ENCODE measurements around the gene PARD3B.
"Not testable (repeated sequence)": the region's sequence is repeated elsewhere in the genome, so short reads cannot be mapped to it uniquely, and the experiment has no call there.

The PARD3B gene

DNA sequence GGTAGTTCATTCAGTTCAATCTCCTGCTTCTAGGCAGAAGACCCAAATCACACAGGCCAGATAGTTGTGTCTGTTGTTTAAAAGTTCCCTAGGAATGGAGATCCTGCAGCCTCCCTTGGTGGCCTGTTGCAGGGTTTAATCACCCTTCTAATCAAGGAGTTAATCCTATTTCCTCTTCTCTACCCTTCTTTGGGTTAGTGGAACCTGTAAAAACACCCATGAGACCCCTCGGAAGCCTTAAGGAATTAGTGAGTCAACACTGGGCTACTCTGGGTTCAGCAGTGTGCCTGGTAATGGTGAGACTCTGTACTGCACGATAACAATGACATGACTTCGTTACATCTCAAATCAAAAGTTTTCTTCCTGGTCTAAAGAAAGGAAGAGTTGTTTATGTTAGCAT, 919.4 kb downstream of the PARD3B start:
- no peak for DNase-seq (ENCODE audit: low read depth)

DNA sequence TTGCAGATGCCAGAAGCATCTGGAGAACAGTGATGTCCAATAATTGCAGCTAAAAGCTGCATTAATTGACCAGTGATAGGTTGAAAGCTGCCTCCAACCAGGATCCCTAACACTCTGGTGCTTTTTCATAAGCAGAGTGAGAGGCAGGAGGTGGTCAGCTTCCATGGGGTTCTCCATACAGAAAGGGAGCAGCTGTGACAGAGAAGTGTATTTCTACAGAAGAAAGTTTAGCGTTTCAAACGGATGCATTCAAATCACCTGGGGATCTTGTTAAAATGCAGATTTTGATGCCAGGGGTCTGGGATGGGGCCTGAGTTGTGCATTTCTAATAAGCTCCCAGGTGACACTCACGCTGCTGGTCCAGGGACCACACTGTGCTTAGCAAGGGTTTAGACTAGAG, 920.5 kb downstream of the PARD3B start:
- DNase-seq (ENCODE audit: low read depth), result no peak

GRCh38 chr2:205471776-205472175, 926.5 kb downstream of the PARD3B start:
- DNase-seq (ENCODE audit: low read depth), result no peak

- DNase-seq (ENCODE audit: low read depth), result no peak
Measured at GRCh38 chr2:205473791-205474190, 928.5 kb downstream of the PARD3B start.

- DNase-seq (ENCODE audit: low read depth), result no peak
Measured at GRCh38 chr2:205474741-205475415, 929.6 kb downstream of the PARD3B start.

DNA sequence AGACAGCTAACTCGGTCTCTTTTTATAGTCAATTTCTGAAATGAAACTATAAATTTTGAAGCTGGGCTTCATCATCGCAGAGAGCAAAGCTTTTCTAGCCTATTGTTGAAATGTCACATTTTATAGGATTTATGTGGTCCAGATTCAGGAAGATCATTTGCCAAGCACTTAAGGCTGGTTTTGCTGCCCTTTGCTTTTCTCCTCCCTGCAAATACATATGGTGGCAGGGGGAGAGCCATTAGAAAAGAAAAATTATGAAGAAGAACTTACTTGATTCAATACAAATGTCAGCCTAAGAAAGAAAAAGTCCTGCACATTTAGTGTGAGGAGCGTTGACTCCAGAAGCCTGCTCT, 930.1 kb downstream of the PARD3B start:
- no peak for DNase-seq (ENCODE audit: low read depth)

DNA sequence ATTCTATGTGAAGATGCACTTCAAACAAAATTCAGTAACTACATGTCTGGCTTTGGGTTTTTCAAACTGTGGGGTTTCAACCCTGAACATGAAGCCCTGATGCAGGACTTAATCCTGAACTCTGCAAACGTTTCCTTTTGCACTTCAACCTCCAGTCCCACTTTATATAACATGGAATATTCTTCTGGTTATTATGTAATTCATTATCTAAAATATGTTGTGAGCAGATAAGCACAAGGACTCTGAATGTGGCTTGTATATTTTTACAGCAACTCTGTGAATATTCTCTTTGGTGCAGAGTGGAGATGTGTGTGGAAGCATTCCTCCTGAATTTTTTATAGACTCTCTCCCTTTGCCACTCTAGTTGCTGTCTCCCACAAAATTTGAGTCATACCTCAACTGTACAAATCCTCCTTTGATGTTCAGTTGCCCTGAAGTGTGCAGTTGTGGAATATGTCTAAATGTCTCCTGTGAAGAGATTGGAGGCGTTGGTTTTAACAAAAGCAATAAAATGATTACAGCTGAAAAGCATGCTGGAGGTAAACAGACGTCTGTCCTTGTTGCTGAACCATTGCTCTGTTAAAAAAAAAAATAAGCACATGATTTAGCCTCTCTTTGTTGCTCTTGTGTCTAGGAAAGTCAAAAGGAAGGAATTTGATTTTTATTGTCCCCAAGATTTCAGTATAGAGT, 931.9 kb downstream of the PARD3B start:
- no peak for DNase-seq (ENCODE audit: low read depth)

- DNase-seq (ENCODE audit: low read depth), result no peak
Measured at GRCh38 chr2:205481861-205482260, 936.6 kb downstream of the PARD3B start.

GRCh38 chr2:205482399-205483081, 937.3 kb downstream of the PARD3B start:
- no peak for DNase-seq (ENCODE audit: low read depth)

- DNase-seq (ENCODE audit: low read depth), result no peak
Measured at GRCh38 chr2:205483095-205483494, 937.8 kb downstream of the PARD3B start.

GRCh38 chr2:205484215-205484614, 938.9 kb downstream of the PARD3B start:
- no peak for DNase-seq (ENCODE audit: low read depth)

GRCh38 chr2:205484764-205485163, 939.5 kb downstream of the PARD3B start:
- DNase-seq (ENCODE audit: low read depth), result no peak

DNA sequence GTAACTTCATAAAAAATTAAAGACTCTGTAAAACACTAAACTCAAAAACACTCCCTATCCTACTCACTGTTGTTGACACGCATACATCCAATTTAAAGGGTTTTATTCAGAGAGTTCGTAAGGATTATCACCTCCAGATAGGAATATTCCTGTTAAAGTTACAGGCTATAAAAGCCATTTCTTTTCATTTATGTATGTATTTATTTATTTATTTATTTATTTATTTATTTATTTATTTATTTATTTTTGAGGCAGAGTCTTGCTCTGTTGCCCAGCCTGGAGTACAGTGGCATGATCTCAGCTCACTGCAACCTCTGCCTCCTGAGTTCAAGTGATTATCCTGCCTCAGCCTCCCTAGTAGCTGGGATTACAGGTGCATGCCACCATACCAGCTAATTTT, 948.3 kb downstream of the PARD3B start:
- DNase-seq (ENCODE audit: low read depth), result not testable (repeated sequence)

DNA sequence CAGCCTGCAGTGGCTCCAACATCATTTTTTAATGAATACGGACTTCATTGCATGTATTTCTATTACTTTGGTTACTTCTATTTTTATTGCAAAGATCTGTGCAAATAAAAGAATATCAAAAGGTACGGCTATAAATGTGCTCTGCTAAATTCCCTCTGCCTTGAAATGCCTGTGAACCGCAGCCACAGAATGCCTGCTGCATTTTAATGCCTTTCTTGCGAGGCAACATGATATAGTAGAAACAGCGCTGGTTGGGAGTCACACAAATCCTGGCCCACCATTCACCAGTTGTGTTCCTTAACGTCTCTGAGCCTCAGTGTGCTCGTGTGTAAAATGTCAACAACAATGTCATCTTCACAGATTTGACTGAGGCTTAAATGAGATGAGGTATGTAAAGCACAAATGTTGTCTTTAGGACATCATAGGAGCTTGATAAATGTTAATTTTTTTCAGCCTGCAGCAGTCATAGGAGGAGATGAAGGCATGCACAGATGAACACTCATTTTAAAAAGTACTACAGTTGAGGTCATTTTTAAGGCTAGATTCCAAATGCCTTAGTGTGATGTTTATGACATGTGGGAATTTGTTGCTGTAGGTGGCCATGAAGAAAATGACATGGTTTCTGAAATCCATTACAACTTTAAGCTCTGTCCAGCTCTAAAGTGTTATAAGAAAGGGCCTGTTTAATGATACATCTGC, 949.4 kb downstream of the PARD3B start:
- no peak for DNase-seq (ENCODE audit: low read depth)

GRCh38 chr2:205495819-205496218, 950.5 kb downstream of the PARD3B start:
- DNase-seq (ENCODE audit: low read depth), result no peak

GRCh38 chr2:205496370-205496769, 951.1 kb downstream of the PARD3B start:
- no peak for DNase-seq (ENCODE audit: low read depth)

GRCh38 chr2:205496772-205497171, 951.5 kb downstream of the PARD3B start:
- DNase-seq (ENCODE audit: low read depth), result no peak

- DNase-seq (ENCODE audit: low read depth), result no peak
Measured at GRCh38 chr2:205499006-205499405, 953.7 kb downstream of the PARD3B start.

- no peak for DNase-seq (ENCODE audit: low read depth)
Measured at GRCh38 chr2:205500065-205500464, 954.8 kb downstream of the PARD3B start.

- no peak for DNase-seq (ENCODE audit: low read depth)
Measured at GRCh38 chr2:205500951-205501350, 955.7 kb downstream of the PARD3B start.

DNA sequence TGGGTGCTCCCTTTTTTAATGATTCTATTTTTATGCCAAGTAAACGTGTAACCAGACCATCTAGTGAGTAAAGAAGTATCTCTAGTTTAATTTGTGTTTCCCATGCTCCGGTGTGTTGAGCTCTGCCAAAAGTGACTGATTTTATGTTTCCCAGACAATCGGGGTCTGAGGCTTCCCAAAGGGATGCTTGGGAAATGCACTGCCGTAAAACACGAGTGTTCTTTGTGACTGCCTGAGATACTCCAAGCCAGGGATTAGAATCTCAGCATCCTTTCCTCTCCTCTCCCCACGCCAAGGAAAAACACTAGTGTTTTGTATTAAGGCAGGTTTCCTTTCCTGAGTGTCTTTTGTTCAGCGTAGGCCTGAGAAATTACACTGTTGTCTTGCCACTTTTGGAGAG, 956.6 kb downstream of the PARD3B start:
- DNase-seq (ENCODE audit: low read depth), result no peak

DNA sequence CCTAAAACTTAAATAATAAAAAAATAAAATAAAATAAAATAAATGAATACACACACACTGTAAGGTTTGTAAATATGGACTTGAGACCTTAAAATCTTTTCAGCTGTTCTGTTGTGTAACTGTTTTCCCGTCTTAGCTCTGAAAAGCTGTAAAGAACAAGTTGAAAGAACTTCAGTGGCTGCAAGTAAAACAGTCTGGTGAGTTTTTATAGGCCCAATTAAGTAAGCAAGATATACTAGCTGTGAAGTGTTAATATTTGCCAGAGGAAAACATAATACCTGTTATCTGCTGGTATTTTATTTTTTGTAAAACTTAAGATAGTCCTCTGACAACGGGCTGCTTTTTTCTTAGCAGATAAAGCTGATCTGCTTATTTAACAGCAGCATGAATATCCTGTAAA, 960.1 kb downstream of the PARD3B start:
- no peak for DNase-seq (ENCODE audit: low read depth)

GRCh38 chr2:205509655-205510054, 964.4 kb downstream of the PARD3B start:
- DNase-seq (ENCODE audit: low read depth), result no peak

Data from activated T-cell treated with anti-CD3 and anti-CD28 coated beads for 1 hour (primary cell).